HepG2 (cell line): ENCODE measurements around the gene CRABP1. TPM values are rescaled to one million over a fixed set of nuclear protein-coding genes. Genes with fewer than 3 reads are reported as not detected.

ENCODE experiments used
- ATAC-seq: fragments of 200-7000 bp; cut with Tn5 transposase; 3 replicates; pipeline ENCODE4 v1.9.1; 2020; ENCODE audit warnings: mild to moderate bottlenecking, moderate library complexity
- BruUV-seq: library from RNA; stranded (reverse); fragments of 400-500 nt; replicated peaks from 2 replicates; lab custom pipeline; 2021; lab: Mats Ljungman, UMichigan
- CTCF ChIA-PET: fragments of 300-600 bp; formaldehyde crosslinking; extraction: SDS; loops from one replicate; lab custom pipeline; 2021; ENCODE audit warnings: low total read pairs, inconsistent platforms, low intra/inter-chr PET ratio; lab: Yijun Ruan, JAX
- POLR2A ChIA-PET: fragments of 350-600 bp; sonication (Branson Sonifier 250); formaldehyde crosslinking; loops from one replicate; lab custom pipeline; 2020; ENCODE audit warnings: antibody characterized with exemption, inconsistent platforms; lab: Yijun Ruan, JAX
- DNase-seq: peaks from one replicate; pipeline ENCODE4 v3.0.0-alpha.2; 2015; ENCODE audit warnings: low spot score
- FAIRE-seq: peaks from 3 replicates; lab custom pipeline; 2011; peaks lifted over from hg19 to GRCh38; lab: Jason Lieb, UNC
- H2AFZ ChIP-seq: one replicate; pipeline ENCODE4 v1.6.1; 2011; ENCODE audit warnings: low read length, inconsistent platforms
- H3K27ac ChIP-seq: fragments of 300-600 bp; 3 replicates; pipeline ENCODE4 v1.8.0; 2011; ENCODE audit warnings: mixed run types, mild to moderate bottlenecking, mixed read lengths, low read length, inconsistent platforms; ENCODE audit not compliant: insufficient read depth; ENCODE audit errors: extremely low read length
- H3K27me3 ChIP-seq, 2 experiments: fragments of 200-600 bp in 1 of 2; 2 replicates in 1 of 2; 3 replicates in 1 of 2; pipeline versions ENCODE4 v1.6.0 to v1.8.0; 2011; ENCODE audit warnings: low read length in 2 of 2, mild to moderate bottlenecking in 2 of 2, moderate library complexity in 2 of 2, inconsistent platforms in 1 of 2; ENCODE audit not compliant: insufficient read depth in 2 of 2, control insufficient read depth in 1 of 2
- H3K36me3 ChIP-seq, 2 experiments: fragments of 200-600 bp in 1 of 2; replicated peaks in 1 of 2; 2 replicates in 1 of 2; 3 replicates in 1 of 2; pipeline versions ENCODE4 v1.5.1 to v1.8.0; 2011; ENCODE audit warnings: low read length in 2 of 2, inconsistent platforms in 1 of 2; ENCODE audit not compliant: insufficient read depth in 2 of 2, control insufficient read depth in 1 of 2
- H3K4me1 ChIP-seq: 2 replicates; pipeline ENCODE4 v1.5.1; 2012; ENCODE audit warnings: low read length, inconsistent platforms; ENCODE audit not compliant: insufficient read depth
- H3K4me2 ChIP-seq: 2 replicates; pipeline ENCODE4 v1.6.0; 2011; ENCODE audit warnings: low read depth, low read length, inconsistent platforms
- H3K4me3 ChIP-seq, 3 experiments: fragments of 200-600 bp in 1 of 3; sonication (generic), shearing (Covaris generic) in 1 of 3; replicated peaks in 1 of 3; 2 replicates each; pipeline ENCODE4 v1.5.1; 2011 to 2016; ENCODE audit warnings: low read length in 3 of 3, inconsistent platforms in 2 of 3, low read depth in 2 of 3, mild to moderate bottlenecking in 2 of 3, control low read depth in 1 of 3, mixed read lengths in 1 of 3; ENCODE audit not compliant: insufficient read depth in 1 of 3
- H3K79me2 ChIP-seq: one replicate; pipeline ENCODE4 v1.6.1; 2011; ENCODE audit warnings: low read length, inconsistent platforms; ENCODE audit not compliant: insufficient read depth
- H3K9ac ChIP-seq: 2 replicates; pipeline ENCODE4 v1.6.0; 2011; ENCODE audit warnings: mild to moderate bottlenecking, low read depth, low read length, inconsistent platforms; ENCODE audit not compliant: insufficient read depth
- H3K9me3 ChIP-seq: 2 replicates; pipeline ENCODE4 v1.5.1; 2012; ENCODE audit warnings: mild to moderate bottlenecking, low read length
- H4K20me1 ChIP-seq: 2 replicates; pipeline ENCODE4 v1.6.0; 2011; ENCODE audit warnings: inconsistent platforms, mild to moderate bottlenecking, low read length, moderate library complexity; ENCODE audit not compliant: insufficient read depth
- ARHGAP35 ChIP-seq: sonication (generic); formaldehyde crosslinking; IDR thresholded peaks from 2 replicates; pipeline ENCODE4 v1.9.0; 2022; ENCODE audit warnings: mild to moderate bottlenecking, inconsistent platforms, moderate library complexity, missing genetic modification reagents, borderline replicate concordance
- BORCS8-MEF2B ChIP-seq: sonication (generic); formaldehyde crosslinking; IDR thresholded peaks from 2 replicates; pipeline ENCODE4 v1.8.0; 2022; ENCODE audit warnings: mild to moderate bottlenecking, missing genetic modification reagents
- HOXA7 ChIP-seq: sonication (generic); formaldehyde crosslinking; IDR thresholded peaks from 2 replicates; pipeline ENCODE4 v1.8.1; 2022; ENCODE audit warnings: mild to moderate bottlenecking, missing genetic modification reagents, moderate library complexity
- RFX5 ChIP-seq: IDR thresholded peaks from 2 replicates; pipeline ENCODE4 v1.6.1; 2011; ENCODE audit warnings: low read depth, low read length, improper control_type of control experiment
- SP140L ChIP-seq: sonication (generic); formaldehyde crosslinking; IDR thresholded peaks from 2 replicates; pipeline ENCODE4 v1.4.0; 2020; ENCODE audit warnings: missing genetic modification reagents, borderline replicate concordance
- ZNF510 ChIP-seq: sonication (generic); formaldehyde crosslinking; IDR thresholded peaks from 2 replicates; pipeline ENCODE4 v1.4.0; 2020; ENCODE audit warnings: low read depth, mild to moderate bottlenecking, missing genetic modification reagents
- ZNF556 ChIP-seq: sonication (generic); formaldehyde crosslinking; IDR thresholded peaks from 2 replicates; pipeline ENCODE4 v1.4.0; 2020; ENCODE audit warnings: mild to moderate bottlenecking, missing genetic modification reagents, borderline replicate concordance
- ZNF569 ChIP-seq: sonication (generic); formaldehyde crosslinking; IDR thresholded peaks from 2 replicates; pipeline ENCODE4 v1.5.0; 2020; ENCODE audit warnings: mild to moderate bottlenecking, missing genetic modification reagents, moderate library complexity, borderline replicate concordance
- ZNF720 ChIP-seq: sonication (generic); formaldehyde crosslinking; IDR thresholded peaks from 2 replicates; pipeline ENCODE4 v1.4.0; 2020; ENCODE audit warnings: missing genetic modification reagents
- ZNF782 ChIP-seq: sonication (generic); formaldehyde crosslinking; IDR thresholded peaks from 2 replicates; pipeline ENCODE4 v1.4.0; 2020; ENCODE audit warnings: missing genetic modification reagents, mild to moderate bottlenecking, borderline replicate concordance
- WGBS: methylation state at CpG from one replicate; pipeline ENCODE4 v1.1.6; 2017; ENCODE audit warnings: low lambda C conversion rate; 5-methylcytosine and 5-hydroxymethylcytosine counted together
- in situ Hi-C: cut with HindIII; loops from 2 replicates; pipeline ENCODE4 v1.10.0; 2017; ENCODE audit warnings: low pct_unique_long_range_greater_than_20kb; ENCODE audit not compliant: extremely low pct_ligation_motif_present
- intact Hi-C: fragments of 100-400 bp; cut with micrococcal nuclease; formaldehyde crosslinking; loops from one replicate; pipeline ENCODE4 v1.10.0; 2022; ENCODE audit not compliant: unreplicated experiment
- polyA plus RNA-seq, 8 experiments: library from polyadenylated mRNA; depleted of rRNA in 3 of 8; stranded (reverse) in 7 of 8; unstranded in 1 of 8; fragments of >200 nt; fragmentation: Illumina TruSeq in 4 of 8; extraction: Trizol in 4 of 8; gene quantifications; 2 replicates each; pipeline versions ENCODE4 v1.2.1 to v1.2.3, GENCODE V29; 2011 to 2016; ENCODE audit warnings: low read depth in 4 of 8, missing spikeins in 1 of 8, mixed read lengths in 1 of 8; ENCODE audit not compliant: insufficient read depth in 1 of 8
- total RNA-seq, 5 experiments: library from RNA; depleted of rRNA; stranded (reverse); fragments of >200 nt; fragmentation: Illumina TruSeq; extraction: Trizol; gene quantifications; 2 replicates each; pipeline ENCODE4 v1.2.3, GENCODE V29; 2016; ENCODE audit warnings: low read depth in 1 of 5
- TF ChIP-seq, protein P1 (sequence below): sonication (generic); formaldehyde crosslinking; IDR thresholded peaks from 2 replicates; pipeline ENCODE4 v1.9.0; 2022; ENCODE audit warnings: low read depth, missing genetic modification reagents

The CRABP1 gene
- total and polyA plus RNA-seq, 2 of the 13 experiments (the other 11 are each of a cell fraction or from before 2014, with no cell fraction given): not detected

DNA sequence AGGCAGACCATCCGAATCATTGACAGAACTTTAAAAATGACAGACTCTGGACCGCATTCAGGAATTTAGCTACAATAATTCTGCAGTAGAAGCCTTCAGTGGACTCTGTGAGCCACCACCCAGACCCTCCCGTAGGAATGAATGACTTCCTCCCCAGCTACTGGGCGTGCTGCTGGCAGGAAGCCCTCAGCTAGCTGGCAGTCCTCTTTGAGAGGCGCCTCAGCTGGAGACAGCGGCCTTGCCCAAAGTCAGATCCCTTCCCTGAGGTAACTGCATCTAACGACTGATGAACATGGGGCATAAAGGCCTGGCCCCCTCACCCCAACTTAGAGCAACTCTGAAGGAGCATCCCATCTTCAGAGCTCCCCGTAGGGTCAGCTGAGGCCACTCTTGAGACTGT, 25.8 kb downstream of the CRABP1 start:
- Histone ChIP-seq H3K27me3 (peaks cover 0 to 10% of the 10 kb centered on the region in 2 experiments; a peak in 3 of 5 replicates), H3K9ac (no peak overlapping the region), H3K4me3 (no peak overlapping the region), H3K79me2 (no peaks in the 10 kb centered on the region), H3K4me1 (no peaks in the 10 kb centered on the region), H3K36me3 (no peaks in the 10 kb centered on the region), H3K27ac (no peak overlapping the region), H3K9me3 (no peaks in the 10 kb centered on the region), H2AFZ (no peak overlapping the region), H4K20me1 (no peaks in the 10 kb centered on the region), H3K4me2 (no peak overlapping the region)
- TF ChIP-seq ZNF569 (CRISPR knock-in tag) (no peak), ZNF720 (no peak), ZNF782 (CRISPR knock-in tag) (no peak), ZNF556 (CRISPR knock-in tag) (no peak), SP140L (no peak), RFX5 (no peak), ZNF510 (CRISPR knock-in tag) (no peak), BORCS8-MEF2B (CRISPR knock-in tag) (no peak), ARHGAP35 (CRISPR knock-in tag) (no peak), HOXA7 (CRISPR knock-in tag) (no peak)
- TF ChIP-seq, protein P1, sequence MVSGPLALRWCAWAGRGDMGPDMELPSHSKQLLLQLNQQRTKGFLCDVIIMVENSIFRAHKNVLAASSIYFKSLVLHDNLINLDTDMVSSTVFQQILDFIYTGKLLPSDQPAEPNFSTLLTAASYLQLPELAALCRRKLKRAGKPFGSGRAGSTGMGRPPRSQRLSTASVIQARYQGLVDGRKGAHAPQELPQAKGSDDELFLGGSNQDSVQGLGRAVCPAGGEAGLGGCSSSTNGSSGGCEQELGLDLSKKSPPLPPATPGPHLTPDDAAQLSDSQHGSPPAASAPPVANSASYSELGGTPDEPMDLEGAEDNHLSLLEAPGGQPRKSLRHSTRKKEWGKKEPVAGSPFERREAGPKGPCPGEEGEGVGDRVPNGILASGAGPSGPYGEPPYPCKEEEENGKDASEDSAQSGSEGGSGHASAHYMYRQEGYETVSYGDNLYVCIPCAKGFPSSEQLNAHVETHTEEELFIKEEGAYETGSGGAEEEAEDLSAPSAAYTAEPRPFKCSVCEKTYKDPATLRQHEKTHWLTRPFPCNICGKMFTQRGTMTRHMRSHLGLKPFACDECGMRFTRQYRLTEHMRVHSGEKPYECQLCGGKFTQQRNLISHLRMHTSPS (CRISPR knock-in tag): no peak
- POLR2A ChIA-PET: no interaction called here
- no peak for FAIRE-seq
- WGBS: 63% methylated on average over 2 of the region's 8 CpGs
- no peak for ATAC-seq
- CTCF ChIA-PET: no interaction called here
- in situ Hi-C loops: no loop called here
- no TSS peak for BruUV-seq
- DNase-seq: no peak
- intact Hi-C loops: no loop called here
